Measurements from ENCODE around the gene ZNF655.

Gene ZNF655

DNA sequence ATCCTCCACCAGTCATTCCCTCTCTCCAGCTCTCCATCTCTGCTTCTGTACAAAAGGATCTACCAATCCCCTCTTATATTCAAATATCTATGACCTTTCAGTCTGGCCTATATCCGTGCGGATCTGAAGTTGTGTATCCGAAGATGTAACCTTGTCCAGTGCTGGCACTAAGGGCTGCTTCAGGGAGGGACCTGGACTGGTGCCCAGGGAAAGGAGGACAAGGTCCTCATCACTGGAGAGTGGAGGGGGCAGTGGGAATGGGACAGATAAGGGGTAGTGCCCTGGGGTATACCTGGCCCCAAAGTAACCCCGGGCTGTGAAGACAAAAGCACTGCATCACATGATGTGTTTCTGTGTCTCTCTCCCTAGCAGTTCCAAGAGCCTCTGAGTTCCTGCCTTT is 41.4 kb downstream of the ZNF655 start:
- TF ChIP-seq, protein P1, sequence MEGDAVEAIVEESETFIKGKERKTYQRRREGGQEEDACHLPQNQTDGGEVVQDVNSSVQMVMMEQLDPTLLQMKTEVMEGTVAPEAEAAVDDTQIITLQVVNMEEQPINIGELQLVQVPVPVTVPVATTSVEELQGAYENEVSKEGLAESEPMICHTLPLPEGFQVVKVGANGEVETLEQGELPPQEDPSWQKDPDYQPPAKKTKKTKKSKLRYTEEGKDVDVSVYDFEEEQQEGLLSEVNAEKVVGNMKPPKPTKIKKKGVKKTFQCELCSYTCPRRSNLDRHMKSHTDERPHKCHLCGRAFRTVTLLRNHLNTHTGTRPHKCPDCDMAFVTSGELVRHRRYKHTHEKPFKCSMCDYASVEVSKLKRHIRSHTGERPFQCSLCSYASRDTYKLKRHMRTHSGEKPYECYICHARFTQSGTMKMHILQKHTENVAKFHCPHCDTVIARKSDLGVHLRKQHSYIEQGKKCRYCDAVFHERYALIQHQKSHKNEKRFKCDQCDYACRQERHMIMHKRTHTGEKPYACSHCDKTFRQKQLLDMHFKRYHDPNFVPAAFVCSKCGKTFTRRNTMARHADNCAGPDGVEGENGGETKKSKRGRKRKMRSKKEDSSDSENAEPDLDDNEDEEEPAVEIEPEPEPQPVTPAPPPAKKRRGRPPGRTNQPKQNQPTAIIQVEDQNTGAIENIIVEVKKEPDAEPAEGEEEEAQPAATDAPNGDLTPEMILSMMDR (conservative IDR thresholded peaks at IDR 0.05), result no peak
- no peak overlapping the region for H3K27ac ChIP-seq

DNA sequence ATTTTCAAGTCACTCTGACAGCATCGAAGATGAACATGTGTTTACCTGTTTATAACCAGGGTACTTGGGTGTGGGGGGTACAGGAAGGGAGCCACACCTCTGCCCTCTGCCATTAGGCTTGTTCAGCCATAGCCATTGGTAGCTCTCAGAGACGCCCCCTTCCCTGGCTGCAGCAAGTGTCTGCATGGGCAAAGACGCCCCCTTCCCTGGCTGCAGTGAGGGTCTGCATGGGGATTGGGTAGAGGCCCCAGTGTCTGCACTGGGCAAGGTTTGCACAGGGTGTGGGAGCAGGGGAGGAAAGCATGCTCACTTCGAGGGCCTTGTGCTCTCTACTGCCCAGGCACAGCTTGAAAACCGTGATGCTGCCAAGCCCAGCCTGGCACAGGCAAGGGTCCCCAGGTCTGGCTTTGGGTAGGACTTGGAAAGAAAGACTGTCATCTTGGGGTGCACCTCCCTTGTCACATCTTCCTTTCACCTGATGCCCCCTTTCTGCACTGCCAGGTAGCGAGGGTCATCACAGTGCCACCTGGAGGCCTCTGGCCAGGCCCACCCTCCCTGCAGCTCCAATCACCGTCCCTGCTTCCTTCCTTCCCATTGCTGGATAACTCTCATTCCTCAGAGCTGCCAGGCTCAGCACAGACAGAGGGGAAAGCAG is 43.3 kb downstream of the ZNF655 start:
- no peak overlapping the region for H3K27ac ChIP-seq
- TF ChIP-seq, protein P1 (conservative IDR thresholded peaks at IDR 0.05), result no peak

DNA sequence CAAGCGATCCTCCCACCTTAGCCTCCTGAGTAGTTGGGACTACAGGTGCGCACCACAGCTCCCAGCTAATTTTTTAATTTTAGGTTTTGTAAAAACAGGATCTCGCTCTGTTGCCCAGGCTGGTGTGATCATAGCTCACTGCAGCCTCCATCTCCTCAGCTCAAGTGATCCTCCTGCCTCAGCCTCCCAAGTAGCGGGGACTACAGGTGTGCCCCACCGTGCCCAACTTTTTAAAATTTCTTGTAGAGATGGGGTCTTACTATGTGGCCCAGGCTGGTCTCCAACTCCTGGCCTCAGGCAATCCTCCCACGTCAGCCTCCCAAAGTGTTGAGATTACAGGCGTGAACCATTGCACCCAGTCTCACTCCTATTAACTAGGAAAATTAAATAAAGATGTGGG is 47.1 kb downstream of the ZNF655 start:
- H3K27ac ChIP-seq, result no peak overlapping the region
- TF ChIP-seq, protein P1 (conservative IDR thresholded peaks at IDR 0.05), result no peak

DNA sequence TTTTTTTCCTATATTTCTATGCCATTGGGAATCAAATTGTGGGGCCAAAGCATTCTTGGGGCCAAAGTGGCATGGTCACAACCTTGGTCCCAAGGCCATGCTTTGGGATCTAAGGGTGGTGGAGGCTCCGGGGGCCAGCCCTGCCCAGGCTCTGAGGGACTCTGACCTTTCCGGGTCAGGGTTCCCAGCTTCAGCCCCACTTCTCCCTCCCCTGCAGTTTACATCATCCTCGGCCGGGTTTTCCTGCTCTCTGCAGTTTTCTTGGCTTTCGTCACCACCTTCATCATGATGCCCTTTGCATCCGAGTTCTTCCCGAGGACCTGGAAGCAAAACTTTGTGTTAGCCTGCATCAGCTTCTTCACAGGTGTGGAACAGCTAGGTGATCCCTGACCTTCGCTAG is 48.1 kb downstream of the ZNF655 start:
- no peak overlapping the region for H3K27ac ChIP-seq
- TF ChIP-seq, protein P1 (conservative IDR thresholded peaks at IDR 0.05), result no peak

DNA sequence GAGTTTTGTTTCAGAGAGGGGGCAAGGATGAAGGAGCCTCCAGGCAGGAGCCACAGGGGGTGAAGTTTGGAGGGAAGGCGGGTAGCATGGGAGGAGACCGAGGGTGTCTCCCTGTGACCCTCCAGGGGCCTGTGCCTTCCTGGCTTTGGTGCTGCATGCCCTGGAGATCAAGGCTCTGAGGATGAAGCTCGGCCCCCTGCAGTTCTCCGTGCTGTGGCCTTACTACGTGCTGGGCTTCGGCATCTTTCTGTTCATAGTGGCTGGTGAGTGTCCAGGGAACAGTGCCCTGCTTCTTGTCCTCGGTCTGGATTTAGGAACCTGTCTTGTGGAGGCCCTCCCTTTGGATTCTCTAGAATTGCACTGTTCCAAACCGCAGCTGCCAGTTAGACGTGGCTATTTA is 49.1 kb downstream of the ZNF655 start:
- TF ChIP-seq, protein P1 (conservative IDR thresholded peaks at IDR 0.05), result no peak
- H3K27ac ChIP-seq, result no peak overlapping the region

DNA sequence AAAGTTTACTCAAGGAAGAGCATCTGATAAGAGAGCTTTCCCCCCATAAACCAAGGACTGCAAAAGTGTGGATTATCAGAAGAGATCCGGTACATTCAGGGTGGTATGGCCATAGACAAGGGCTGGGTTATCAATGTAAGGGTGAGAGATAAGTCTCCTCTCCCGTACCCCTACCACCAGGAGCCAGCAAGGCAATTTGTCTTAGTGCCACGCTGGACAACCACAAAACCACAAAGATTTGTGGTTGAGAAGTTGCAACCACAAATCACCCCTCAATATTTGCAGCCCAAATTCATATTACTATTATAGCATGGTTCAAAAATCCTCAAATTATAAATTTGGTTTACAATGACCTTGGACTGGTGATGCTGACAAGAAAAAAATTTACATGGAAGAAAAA is 56.1 kb downstream of the ZNF655 start:
- H3K27ac ChIP-seq, result no peak overlapping the region
- TF ChIP-seq, protein P1 (conservative IDR thresholded peaks at IDR 0.05), result no peak

DNA sequence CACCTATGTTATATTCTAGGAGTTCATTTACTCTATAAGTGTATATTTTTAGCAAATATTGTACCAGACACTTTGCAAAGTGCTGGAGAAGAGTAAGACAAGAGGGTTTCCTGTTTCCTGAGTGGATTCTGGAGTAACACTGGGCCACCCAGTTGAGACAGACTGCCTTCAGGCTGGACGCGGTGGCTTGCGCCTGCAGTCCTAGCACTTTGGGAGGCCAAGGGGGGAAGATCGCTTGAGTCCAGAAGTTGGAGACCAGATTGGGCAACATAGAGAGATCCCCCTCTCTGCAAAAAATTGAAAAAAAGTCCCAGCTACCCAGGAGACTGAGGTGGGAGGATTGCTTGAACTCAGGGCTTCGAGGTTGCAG is 57.5 kb downstream of the ZNF655 start:
- peak overlapping the region; percentile 88 for H3K27ac ChIP-seq
- TF ChIP-seq, protein P1 (conservative IDR thresholded peaks at IDR 0.05), result no peak

Data from VCaP (cell line).